ENCODE data around the gene GJA9. TPM values are rescaled to one million over a fixed set of nuclear protein-coding genes. Genes with fewer than 3 reads are reported as not detected.

Gene GJA9
- total RNA-seq, 1 donor from 2014 or later = not detected

- DNase-seq (ENCODE audit: extremely low read depth, low read depth, low spot score) = no peak
Observed at GRCh38 chr1:38832370-38832734, 49.0 kb downstream of the GJA9 start.

GRCh38 chr1:38831731-38832369 lies 49.5 kb downstream of the GJA9 start:
- DNase-seq (ENCODE audit: extremely low read depth, low read depth, low spot score) = no peak

- no peak for DNase-seq (ENCODE audit: extremely low read depth, low read depth, low spot score)
Observed at GRCh38 chr1:38829368-38829767, 52.0 kb downstream of the GJA9 start.

- no peak for DNase-seq (ENCODE audit: extremely low read depth, low read depth, low spot score)
Observed at GRCh38 chr1:38827318-38827717, 54.1 kb downstream of the GJA9 start.

- DNase-seq (ENCODE audit: extremely low read depth, low read depth, low spot score) = no peak
Observed at GRCh38 chr1:38826886-38827285, 54.5 kb downstream of the GJA9 start.

GRCh38 chr1:38826262-38826661 lies 55.1 kb downstream of the GJA9 start:
- DNase-seq (ENCODE audit: extremely low read depth, low read depth, low spot score) = no peak

Other genes with a start within 250 kb of the GJA9 start
- 39.8 and 43.9 TPM in 2 replicates for gene RRAGC, start 21.8 kb downstream of the GJA9 start, total RNA-seq
- 10.2 and 14.3 TPM in 2 replicates for gene MYCBP, start 8.2 kb downstream of the GJA9 start, total RNA-seq
- 0.12 TPM in 1 of 2 replicates, not detected in the other for gene RHBDL2, start 60.2 kb upstream of the GJA9 start, total RNA-seq
- gene AKIRIN1, start 109.7 kb upstream of the GJA9 start, total RNA-seq = 46.7 and 51.6 TPM in 2 replicates
- 476 and 496 TPM in 2 replicates for gene NDUFS5, start 144.8 kb upstream of the GJA9 start, total RNA-seq

All from glomerular endothelial cell (primary cell).